ENCODE measurements around the gene LRRC56.

Gene LRRC56, protein sequence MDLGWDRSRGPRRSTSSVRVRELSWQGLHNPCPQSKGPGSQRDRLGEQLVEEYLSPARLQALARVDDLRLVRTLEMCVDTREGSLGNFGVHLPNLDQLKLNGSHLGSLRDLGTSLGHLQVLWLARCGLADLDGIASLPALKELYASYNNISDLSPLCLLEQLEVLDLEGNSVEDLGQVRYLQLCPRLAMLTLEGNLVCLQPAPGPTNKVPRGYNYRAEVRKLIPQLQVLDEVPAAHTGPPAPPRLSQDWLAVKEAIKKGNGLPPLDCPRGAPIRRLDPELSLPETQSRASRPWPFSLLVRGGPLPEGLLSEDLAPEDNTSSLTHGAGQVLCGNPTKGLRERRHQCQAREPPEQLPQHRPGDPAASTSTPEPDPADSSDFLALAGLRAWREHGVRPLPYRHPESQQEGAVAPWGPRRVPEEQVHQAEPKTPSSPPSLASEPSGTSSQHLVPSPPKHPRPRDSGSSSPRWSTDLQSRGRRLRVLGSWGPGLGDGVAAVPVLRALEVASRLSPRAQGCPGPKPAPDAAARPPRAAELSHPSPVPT

DNA sequence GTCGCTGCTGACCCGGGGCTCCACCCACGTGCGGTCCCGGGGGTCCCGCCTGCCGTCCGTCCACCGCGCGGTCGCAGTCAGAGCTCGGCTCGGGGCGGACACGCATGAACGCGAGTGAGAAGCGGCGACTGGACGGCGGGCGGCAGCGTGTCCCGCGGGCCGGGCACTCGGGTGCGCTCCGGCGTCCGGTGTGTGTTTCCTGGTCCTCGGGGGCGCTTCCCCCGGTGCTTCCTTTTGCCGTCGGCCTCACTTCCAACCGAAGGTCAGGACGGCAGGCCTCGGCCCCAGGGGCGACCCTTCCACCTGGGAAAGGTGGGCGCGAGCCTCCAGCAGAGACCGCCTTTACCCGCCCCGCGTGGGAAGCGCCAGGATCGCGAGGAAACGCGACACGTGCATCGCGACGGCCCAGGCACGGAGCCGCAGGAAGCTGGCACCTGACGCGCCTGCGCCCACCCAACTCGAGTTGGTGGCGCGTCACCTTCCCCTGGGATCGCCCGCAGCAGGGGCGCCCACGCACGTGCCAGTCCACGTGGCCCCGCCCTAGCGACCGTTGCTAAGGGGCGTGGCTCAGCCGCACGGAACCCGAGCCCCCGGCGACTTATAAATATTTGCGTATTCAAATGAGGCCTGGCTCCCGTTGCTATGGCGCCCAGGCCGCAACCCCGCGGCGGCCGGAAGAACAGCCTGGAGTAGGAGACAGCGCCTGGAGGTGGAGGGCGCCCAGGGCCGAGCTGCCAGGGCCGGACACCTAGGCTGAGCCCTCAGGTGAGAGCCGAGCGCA lies at the start of gene LRRC56:
TSS of gene LRRC56 (plus strand) at position 687 of the 781 bp plus-strand sequence. CDS start 3,158 bp downstream, outside the sequence.
- DNase-seq (ENCODE audit: low read depth) = peak; percentile 90

DNA sequence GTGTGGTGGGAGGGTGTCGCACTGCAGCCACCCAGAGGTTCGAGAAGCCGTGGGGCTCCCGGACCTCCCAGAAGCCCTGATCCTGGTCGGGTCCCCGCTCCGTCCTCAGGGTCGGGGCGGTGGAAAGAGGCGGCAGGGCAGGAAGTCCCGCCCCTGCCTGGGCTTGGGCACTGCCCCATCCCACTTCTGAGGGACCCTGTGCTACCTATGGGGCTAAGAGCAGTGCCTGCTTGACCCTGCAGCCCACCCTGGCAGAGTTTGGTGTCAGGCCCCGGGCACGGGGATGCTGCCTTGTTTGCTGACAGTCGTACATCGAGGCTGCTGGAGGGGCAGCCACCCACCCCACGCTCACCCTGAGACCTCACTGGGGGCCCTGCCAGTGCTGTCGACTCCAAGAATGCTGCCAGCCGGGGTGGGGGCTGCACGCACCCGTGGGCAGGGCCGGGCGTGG lies 49.7 kb upstream of the LRRC56 start:
- DNase-seq (ENCODE audit: low read depth) = no peak

- DNase-seq (ENCODE audit: low read depth) = no peak
Measured at GRCh38 chr11:488062-488461, 49.3 kb upstream of the LRRC56 start.

- DNase-seq (ENCODE audit: low read depth) = no peak
Measured at GRCh38 chr11:488579-488978, 48.7 kb upstream of the LRRC56 start.

DNA sequence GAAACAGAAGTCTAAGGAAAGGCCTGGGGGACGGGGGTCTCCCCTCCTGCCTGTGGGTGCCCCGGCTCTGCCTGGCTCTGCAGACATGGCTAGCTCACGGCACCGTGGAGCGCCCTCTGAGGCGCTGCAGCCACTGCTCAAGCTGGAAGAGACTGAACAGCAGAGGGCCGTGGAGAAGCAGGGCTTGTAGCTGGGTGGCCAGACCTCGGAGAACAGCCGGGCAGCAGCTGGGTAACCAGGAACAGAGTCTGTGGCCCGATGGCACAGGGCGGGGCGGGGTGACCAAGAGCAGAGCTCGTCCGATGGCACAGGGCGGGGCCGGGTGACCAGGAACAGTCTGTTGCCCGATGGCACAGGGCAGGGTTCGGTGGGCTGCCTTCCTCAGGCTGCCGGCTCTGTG lies 48.3 kb upstream of the LRRC56 start:
- DNase-seq (ENCODE audit: low read depth) = no peak

GRCh38 chr11:489610-490185 lies 47.6 kb upstream of the LRRC56 start:
- no peak for DNase-seq (ENCODE audit: low read depth)

DNA sequence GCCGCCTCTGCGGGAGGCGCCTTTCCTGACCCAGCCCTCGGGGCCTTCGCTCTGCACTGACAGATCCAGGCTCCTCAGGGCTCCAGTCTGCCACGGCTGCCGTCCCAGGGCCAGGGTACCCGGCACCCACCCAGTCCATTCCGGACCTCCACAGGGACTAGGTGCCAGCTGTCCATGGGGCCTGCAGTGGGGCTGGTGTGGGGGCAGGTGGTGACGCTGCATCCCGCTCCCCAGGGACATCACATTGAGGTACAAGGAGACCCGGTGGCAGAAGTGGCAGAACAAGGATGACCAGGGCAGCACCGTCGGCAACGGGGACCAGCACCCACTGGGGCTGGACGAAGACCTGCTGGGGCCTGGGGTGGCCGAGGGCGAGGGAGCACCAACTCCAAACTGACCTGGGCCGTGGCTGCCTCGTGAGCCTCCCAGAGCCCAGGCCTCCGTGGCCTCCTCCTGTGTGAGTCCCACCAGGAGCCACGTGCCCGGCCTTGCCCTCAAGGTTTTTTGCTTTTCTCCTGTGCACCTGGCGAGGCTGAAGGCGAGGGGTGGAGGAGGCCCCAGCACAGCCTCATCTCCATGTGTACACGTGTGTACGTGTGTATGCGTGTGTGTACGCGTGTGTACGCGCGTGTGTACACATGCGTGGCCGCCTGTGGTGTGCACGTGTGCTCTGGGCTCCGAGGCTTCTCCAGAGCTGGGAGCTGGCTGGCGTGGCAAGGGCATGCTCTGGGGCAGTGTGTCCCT lies 47.0 kb upstream of the LRRC56 start:
- no peak for DNase-seq (ENCODE audit: low read depth)

- no peak for DNase-seq (ENCODE audit: low read depth)
Measured at GRCh38 chr11:490930-491260, 46.4 kb upstream of the LRRC56 start.

GRCh38 chr11:491358-491757 lies 46.0 kb upstream of the LRRC56 start:
- no peak for DNase-seq (ENCODE audit: low read depth)

- DNase-seq (ENCODE audit: low read depth) = no peak
Measured at GRCh38 chr11:492427-493226, 44.7 kb upstream of the LRRC56 start.

DNA sequence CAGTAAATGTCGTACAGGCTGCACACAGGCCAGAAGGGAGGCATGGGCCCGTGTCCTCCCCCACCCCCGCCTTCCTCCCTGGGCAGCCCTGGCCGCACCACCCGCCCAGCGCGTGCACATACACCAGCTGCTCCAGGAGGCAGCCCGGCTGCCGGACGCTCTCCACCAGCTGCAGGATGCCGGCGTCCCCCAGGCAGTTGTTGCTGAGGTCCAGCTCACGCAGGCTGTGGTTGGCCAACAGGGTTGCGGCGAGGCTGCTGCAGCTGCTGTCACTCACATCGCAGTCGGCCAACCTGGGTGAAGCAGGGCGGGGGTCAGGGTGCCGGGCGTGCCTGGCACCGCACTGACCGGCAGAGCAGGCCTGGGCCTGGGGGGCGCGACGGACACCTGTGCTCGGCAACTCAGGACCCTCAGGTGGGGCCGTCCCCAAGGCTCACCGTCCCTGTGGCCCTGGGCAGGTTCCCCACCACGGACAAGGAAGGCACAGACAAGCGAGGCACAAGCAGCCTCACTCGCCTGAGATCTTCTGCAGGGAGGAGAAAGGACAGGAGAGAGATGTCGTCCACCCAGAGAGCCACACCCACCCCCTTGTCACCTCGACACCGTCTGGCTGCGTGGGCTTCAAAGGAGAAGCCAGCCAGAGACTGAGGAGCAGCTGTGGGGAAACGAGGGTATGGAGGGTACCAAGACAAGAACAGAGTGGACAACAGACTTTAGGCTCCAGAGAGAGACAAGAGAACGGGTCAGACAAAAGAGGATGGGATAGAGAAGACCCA lies 42.4 kb upstream of the LRRC56 start:
- DNase-seq (ENCODE audit: low read depth) = no peak

DNA sequence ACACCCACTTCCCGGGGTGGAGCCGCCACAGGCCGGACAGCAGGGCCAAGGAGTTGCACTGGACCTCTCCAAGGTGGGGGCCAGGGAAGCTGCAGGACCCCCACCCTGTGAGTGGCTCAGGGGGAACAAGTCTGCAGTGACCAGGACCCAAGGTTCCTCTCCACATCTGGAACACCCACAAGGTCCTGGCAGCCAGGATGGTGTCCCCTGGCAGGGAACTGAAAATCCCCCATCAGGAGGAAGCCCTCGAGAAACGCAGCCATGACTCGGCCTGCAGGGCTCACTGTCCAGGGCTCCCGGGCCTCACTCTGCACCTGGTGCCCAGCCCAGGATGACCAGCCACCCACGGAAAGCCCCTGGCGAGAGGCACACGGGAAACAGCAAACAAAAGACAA lies 41.8 kb upstream of the LRRC56 start:
- no peak for DNase-seq (ENCODE audit: low read depth)

DNA sequence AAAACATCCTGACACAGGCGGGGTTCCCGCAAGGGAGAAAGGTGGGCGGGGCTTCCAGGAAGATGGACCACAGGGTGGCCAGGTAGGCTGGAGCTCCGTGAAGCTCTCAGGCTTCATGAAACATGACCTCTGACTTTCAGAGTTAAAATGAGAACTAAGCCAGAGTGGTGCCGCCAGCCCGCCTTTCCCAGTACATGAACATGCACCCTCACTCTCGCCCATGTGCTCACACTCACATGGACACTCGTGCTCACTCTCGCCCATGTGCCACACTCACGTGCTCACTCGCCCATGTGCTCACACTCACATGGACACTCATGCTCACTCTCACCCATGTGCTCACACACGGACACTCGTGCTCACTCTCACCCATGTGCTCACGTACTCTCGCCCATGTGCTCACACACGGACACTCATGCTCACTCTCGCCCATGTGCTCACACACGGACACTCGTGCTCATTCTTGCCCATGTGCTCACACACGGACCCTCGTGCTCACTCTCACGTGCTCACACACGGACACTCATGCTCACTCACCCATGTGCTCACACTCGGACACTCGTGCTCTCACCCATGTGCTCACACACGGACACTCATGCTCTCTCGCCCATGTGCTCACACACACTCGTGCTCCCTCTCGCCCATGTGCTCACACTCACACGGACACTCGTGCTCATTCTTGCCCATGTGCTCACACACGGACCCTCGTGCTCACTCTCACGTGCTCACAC lies 40.3 kb upstream of the LRRC56 start:
- DNase-seq (ENCODE audit: low read depth) = peak; percentile 25

DNA sequence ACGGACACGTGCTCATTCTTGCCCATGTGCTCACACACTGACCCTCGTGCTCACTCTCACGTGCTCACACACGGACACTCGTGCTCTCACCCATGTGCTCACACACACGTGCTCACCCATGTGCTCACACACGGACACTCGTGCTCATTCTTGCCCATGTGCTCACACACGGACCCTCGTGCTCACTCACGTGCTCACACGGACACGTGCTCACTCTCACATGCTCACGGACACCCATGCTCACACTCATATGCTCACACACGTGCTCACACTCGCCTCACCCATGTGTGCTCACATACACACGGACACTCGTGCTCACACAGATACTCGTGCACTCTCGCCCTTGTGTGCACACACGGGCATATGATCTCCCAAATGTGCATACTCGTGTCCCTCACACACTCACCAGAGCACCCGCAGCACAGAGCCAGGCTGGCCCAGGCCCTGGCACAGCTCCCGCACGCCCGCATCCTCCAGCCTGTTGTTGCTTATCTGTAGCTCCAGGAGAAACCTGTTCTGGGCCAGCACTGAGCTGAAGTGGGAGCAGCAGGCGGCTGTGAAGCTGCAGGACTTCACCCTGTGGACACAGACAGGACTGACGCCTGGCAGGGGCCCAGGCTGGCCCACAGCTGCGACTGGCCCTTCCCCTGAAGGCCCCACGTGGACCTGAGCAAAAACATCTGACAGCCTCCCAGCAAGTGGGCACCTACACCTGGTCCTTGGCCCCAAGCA lies 39.6 kb upstream of the LRRC56 start:
- no peak for DNase-seq (ENCODE audit: low read depth)

GRCh38 chr11:498297-499181 lies 38.8 kb upstream of the LRRC56 start:
- no peak for DNase-seq (ENCODE audit: low read depth)

- no peak for DNase-seq (ENCODE audit: low read depth)
Measured at GRCh38 chr11:499201-500076, 37.9 kb upstream of the LRRC56 start.
